ENCODE measurements around the gene CAMK2N2.

GRCh38 chr3:184248454-184249411, 12.6 kb downstream of the CAMK2N2 start, which contains the start of gene ALG3:
- TF ChIP-seq CTCF (IDR thresholded peaks at IDR 0.05; ENCODE audit: low read length) (no peak), EZH2phosphoT487 (IDR thresholded peaks at IDR 0.05; ENCODE audit: low read length) (no peak)

Measured in MM.1S (cell line).